Fibroblast of villous mesenchyme (primary cell): ENCODE results near the gene FAM227A. TPM values are rescaled to one million over a fixed set of nuclear protein-coding genes. Genes with fewer than 3 reads are reported as not detected.

ENCODE experiments used
- DNase-seq: peaks from one replicate; pipeline ENCODE4 v3.0.0-alpha.2; 2010; ENCODE audit warnings: low read depth
- H3K4me3 ChIP-seq: 2 replicates; pipeline ENCODE4 v1.5.1; 2011; ENCODE audit warnings: low read depth, mild to moderate bottlenecking, low read length
- CTCF ChIP-seq: IDR thresholded peaks from 2 replicates; pipeline ENCODE4 v1.5.1; 2012; ENCODE audit warnings: low read depth, mild to moderate bottlenecking, low read length; ENCODE audit not compliant: insufficient read depth
- total RNA-seq: library from RNA; depleted of rRNA; stranded (reverse); fragments of >200 nt; gene quantifications from 2 replicates; pipeline ENCODE4 v1.2.3, GENCODE V29; 2012

FAM227A gene
- total RNA-seq, 1 donor: 1.3 TPM

GRCh38 chr22:38689651-38690050 is 33.5 kb upstream of the FAM227A start:
- H3K4me3 ChIP-seq: no peak overlapping the region
- DNase-seq: no peak
- no peak for TF ChIP-seq CTCF

- no peak for TF ChIP-seq CTCF
- no peak for DNase-seq
- no peak overlapping the region for H3K4me3 ChIP-seq
These were observed 29.6 kb upstream of the FAM227A start for GRCh38 chr22:38685761-38686160.

- DNase-seq: no peak
- no peak overlapping the region for H3K4me3 ChIP-seq
- TF ChIP-seq CTCF: no peak
These were observed 28.7 kb upstream of the FAM227A start for GRCh38 chr22:38684895-38685294.

- peak; percentile 52 for TF ChIP-seq CTCF
- peak within 1 kb of the TSS; percentile 87 for H3K4me3 ChIP-seq
- peak; percentile 83 for DNase-seq
These were observed 25.6 kb upstream of the FAM227A start, which contains the start of gene TOMM22 for GRCh38 chr22:38681582-38682335. Gene TOMM22 (plus strand): TSS chr22:38681957. CDS start chr22:38681979, 22 bp downstream.

- H3K4me3 ChIP-seq: no peak overlapping the region
- no peak for DNase-seq
- TF ChIP-seq CTCF: no peak
These were observed 19.6 kb upstream of the FAM227A start for GRCh38 chr22:38675833-38676232.

- DNase-seq: no peak
- no peak overlapping the region for H3K4me3 ChIP-seq
- TF ChIP-seq CTCF: no peak
These were observed 18.7 kb upstream of the FAM227A start for GRCh38 chr22:38674888-38675287.
